ENCODE measurements around the gene TLR5. TPM values are rescaled to one million over a fixed set of nuclear protein-coding genes. Genes with fewer than 3 reads are reported as not detected.

TLR5 gene
- polyA plus RNA-seq, 1 donor (not counting 4 experiments of a cell fraction or from before 2014, with no cell fraction given) = 1.3 TPM

DNA sequence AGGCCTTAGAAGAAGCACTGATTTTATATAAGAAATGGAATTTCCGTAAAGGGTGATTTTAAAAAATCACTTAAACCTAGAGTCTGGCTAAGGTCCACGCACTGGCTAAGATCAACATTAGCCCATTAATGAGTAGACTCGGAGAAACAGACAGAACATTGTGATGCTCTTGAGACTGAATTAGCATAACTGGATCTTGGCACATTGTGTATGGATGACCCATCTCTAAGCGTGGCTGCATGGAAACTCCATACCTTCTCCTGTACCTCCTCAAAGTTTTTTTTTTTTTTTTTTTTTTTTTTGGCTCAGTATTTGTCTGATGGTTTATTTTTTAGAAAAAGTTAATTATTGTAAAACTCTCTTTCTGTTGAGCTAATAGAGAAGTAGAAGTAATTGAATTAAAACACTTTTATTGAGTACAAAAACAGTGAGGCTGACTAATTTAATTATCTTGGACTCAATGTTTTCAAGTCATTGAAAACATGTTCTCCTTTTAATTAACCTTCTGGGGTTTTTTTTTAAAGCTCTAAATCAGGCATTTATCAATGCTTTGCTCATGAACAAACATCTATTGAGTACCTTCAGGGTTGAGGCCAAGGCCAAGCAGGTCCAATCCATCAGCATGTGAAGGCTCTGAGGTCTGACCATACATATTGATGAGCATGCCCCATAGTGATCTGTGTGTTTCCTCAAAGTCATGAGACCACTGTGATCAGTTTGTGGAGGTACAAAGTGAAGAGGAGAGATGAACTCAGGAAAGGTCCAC, 74.0 kb downstream of the TLR5 start:
- Histone ChIP-seq H4K20me1 (ENCODE audit: control insufficient read depth, extremely low read depth, insufficient read depth, low read length) (no peaks in the 10 kb centered on the region), H3K79me2 (ENCODE audit: control insufficient read depth, insufficient read depth, low read length) (no peaks in the 10 kb centered on the region), H2AFZ (ENCODE audit: control insufficient read depth, low read length) (no peak overlapping the region), H3K27ac (ENCODE audit: control insufficient read depth, insufficient read depth, low read length) (no peak overlapping the region), H3K27me3 (ENCODE audit: control insufficient read depth, extremely low read depth, insufficient read depth, low read length) (peaks cover 3% of the 10 kb centered on the region), H3K4me1 (ENCODE audit: control insufficient read depth, extremely low read depth, insufficient read depth, low read length) (no peaks in the 10 kb centered on the region), H3K9me1 (ENCODE audit: control insufficient read depth, extremely low read depth, insufficient read depth, low read length) (no peaks in the 10 kb centered on the region), H3K4me3 (ENCODE audit: control insufficient read depth in 2 of 3, extremely low read depth in 1 of 3, insufficient read depth in 2 of 3, low read depth in 1 of 3, low read length in 3 of 3) (no peak overlapping the region), H3K9ac (ENCODE audit: control insufficient read depth, extremely low read depth, insufficient read depth, low read length) (no peak overlapping the region), H3K36me3 (ENCODE audit: control insufficient read depth in 2 of 2, extremely low read depth in 1 of 2, insufficient read depth in 2 of 2, low read length in 2 of 2) (no peaks in the 10 kb centered on the region), H3K9me3 (ENCODE audit: control insufficient read depth, low read depth, low read length) (no peaks in the 10 kb centered on the region), H3K4me2 (ENCODE audit: control insufficient read depth, extremely low read depth, insufficient read depth, low read depth, low read length) (no peak overlapping the region)
- TF ChIP-seq, protein P1, sequence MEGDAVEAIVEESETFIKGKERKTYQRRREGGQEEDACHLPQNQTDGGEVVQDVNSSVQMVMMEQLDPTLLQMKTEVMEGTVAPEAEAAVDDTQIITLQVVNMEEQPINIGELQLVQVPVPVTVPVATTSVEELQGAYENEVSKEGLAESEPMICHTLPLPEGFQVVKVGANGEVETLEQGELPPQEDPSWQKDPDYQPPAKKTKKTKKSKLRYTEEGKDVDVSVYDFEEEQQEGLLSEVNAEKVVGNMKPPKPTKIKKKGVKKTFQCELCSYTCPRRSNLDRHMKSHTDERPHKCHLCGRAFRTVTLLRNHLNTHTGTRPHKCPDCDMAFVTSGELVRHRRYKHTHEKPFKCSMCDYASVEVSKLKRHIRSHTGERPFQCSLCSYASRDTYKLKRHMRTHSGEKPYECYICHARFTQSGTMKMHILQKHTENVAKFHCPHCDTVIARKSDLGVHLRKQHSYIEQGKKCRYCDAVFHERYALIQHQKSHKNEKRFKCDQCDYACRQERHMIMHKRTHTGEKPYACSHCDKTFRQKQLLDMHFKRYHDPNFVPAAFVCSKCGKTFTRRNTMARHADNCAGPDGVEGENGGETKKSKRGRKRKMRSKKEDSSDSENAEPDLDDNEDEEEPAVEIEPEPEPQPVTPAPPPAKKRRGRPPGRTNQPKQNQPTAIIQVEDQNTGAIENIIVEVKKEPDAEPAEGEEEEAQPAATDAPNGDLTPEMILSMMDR (optimal IDR thresholded peaks at IDR 0.05 in 1 of 3, IDR thresholded peaks at IDR 0.05 in 1 of 3, conservative IDR thresholded peaks at IDR 0.05 in 1 of 3; ENCODE audit: extremely low read depth in 1 of 3, insufficient read depth in 2 of 3, low read length in 3 of 3) = no peak
- TF ChIP-seq EZH2 (IDR thresholded peaks at IDR 0.05; ENCODE audit: low read length) = no peak
- dilution Hi-C loops (cut with MboI; ENCODE audit: extremely low pct_ligation_motif_present, low sequenced_read_pairs) = no loop called here
- DNase-seq (ENCODE audit: low read depth, low spot score) (no peak), FAIRE-seq (no peak)

DNA sequence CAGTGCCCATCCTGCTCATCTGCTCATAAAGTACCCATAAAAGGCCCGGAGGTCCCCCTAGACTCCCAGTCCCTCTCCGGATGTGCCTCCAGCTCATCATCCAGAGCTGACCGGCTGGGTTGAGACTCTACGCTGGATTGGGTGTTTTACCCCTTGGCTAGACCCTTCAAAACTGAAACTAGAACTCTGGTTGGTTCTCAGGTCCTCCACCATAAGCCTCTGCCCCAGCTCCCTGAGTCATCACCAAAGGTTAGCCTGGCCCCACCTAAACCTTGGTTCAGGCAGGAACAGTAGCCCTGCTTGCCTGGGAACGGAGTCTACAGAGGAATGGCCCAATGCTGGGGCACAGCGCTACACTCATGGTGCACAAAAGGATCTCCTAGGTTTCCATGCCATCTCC, 75.1 kb downstream of the TLR5 start:
- Histone ChIP-seq H3K4me2 (ENCODE audit: control insufficient read depth, extremely low read depth, insufficient read depth, low read depth, low read length) (no peak overlapping the region), H3K4me3 (ENCODE audit: control insufficient read depth in 2 of 3, extremely low read depth in 1 of 3, insufficient read depth in 2 of 3, low read depth in 1 of 3, low read length in 3 of 3) (no peak overlapping the region), H3K27me3 (ENCODE audit: control insufficient read depth, extremely low read depth, insufficient read depth, low read length) (no peaks in the 10 kb centered on the region), H3K4me1 (ENCODE audit: control insufficient read depth, extremely low read depth, insufficient read depth, low read length) (no peaks in the 10 kb centered on the region), H4K20me1 (ENCODE audit: control insufficient read depth, extremely low read depth, insufficient read depth, low read length) (no peaks in the 10 kb centered on the region), H3K36me3 (ENCODE audit: control insufficient read depth in 2 of 2, extremely low read depth in 1 of 2, insufficient read depth in 2 of 2, low read length in 2 of 2) (no peaks in the 10 kb centered on the region), H3K9ac (ENCODE audit: control insufficient read depth, extremely low read depth, insufficient read depth, low read length) (no peak overlapping the region), H3K9me3 (ENCODE audit: control insufficient read depth, low read depth, low read length) (no peaks in the 10 kb centered on the region), H2AFZ (ENCODE audit: control insufficient read depth, low read length) (no peak overlapping the region), H3K79me2 (ENCODE audit: control insufficient read depth, insufficient read depth, low read length) (no peaks in the 10 kb centered on the region), H3K27ac (ENCODE audit: control insufficient read depth, insufficient read depth, low read length) (no peak overlapping the region), H3K9me1 (ENCODE audit: control insufficient read depth, extremely low read depth, insufficient read depth, low read length) (no peaks in the 10 kb centered on the region)
- no peak for DNase-seq (ENCODE audit: low read depth, low spot score)
- FAIRE-seq = no peak
- TF ChIP-seq, protein P1 (optimal IDR thresholded peaks at IDR 0.05 in 1 of 3, IDR thresholded peaks at IDR 0.05 in 1 of 3, conservative IDR thresholded peaks at IDR 0.05 in 1 of 3; ENCODE audit: extremely low read depth in 1 of 3, insufficient read depth in 2 of 3, low read length in 3 of 3) = no peak
- dilution Hi-C loops (cut with MboI; ENCODE audit: extremely low pct_ligation_motif_present, low sequenced_read_pairs) = no loop called here
